ENCODE measurements around the gene PGA4. TPM values are rescaled to one million over a fixed set of nuclear protein-coding genes. Genes with fewer than 3 reads are reported as not detected.
"Not testable (repeated sequence)": the region's sequence is repeated elsewhere in the genome, so short reads cannot be mapped to it uniquely, and the experiment has no call there.

Gene PGA4
- polyA plus RNA-seq (ENCODE audit: insufficient read length in 12 of 12), result 1 to 10 TPM in 5 of 12 donors, under 1 TPM in 5, not detected in 2; 0.22 to 2.6 (median 1.2) TPM
- long read RNA-seq, donor 1, partial matches to known transcripts, result 0 of 1 reads
- long read RNA-seq, donor 1, other reads (novel, unspliced or antisense), result 0 of 1 reads
- long read RNA-seq, donor 2, result 0 reads
- long read RNA-seq, donor 3, result 0 reads
- long read RNA-seq, donor 4, result 0 reads
- long read RNA-seq, donor 5, result 0 reads
- long read RNA-seq, donor 6, result 0 reads
- long read RNA-seq, donor 7, result 0 reads
- long read RNA-seq, donor 8, result 0 reads
- long read RNA-seq, donor 9, partial matches to known transcripts, result 0 of 1 reads
- long read RNA-seq, donor 9, other reads (novel, unspliced or antisense), result 0 of 1 reads
- long read RNA-seq, donor 10, result 0 reads
- long read RNA-seq, donor 11, result 0 reads

- DNase-seq, result not testable (repeated sequence)
Measured at GRCh38 chr11:61222047-61222446, at the start of gene PGA4. Gene PGA4 (plus strand): TSS chr11:61222347. CDS start chr11:61222401, 54 bp downstream.

DNA sequence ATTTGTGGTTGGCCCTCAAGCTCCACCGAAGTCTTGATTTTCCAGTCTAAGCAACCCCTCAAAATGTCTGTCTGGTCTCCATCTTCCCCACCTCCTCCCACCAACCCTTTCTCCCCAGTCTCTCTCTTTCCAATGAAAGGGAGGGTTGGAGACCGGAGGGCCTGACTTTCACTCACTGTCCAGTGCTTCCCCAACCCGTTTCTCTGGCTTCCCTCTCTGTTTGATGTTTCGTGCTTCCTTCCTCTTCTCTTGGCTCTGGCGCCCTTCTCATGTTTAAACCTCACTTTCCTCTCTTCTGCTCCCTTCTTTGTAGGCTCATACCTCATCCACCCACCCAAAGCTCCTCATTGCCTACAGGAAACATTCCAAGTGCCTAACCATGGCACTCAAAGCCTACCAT, 49.8 kb upstream of the PGA4 start:
- DNase-seq, result no peak

DNA sequence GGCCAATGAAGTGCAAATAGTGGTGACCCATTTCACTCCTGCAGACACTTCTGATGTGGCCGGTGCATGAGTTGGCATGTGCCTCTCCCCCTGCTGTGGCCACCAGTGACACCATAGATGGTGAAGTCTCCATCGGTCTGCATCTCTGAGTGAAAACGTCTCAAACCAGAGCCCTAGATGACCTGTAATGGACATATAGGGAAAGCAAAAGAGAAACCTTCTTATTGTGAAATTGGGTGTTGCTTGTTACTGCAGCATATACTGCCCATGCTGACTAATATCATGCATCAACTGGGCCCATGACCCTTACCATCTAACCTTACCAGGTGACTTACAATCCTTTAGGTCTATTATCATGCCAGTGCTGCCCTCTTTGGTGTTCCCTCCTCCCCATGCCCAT, 49.3 kb upstream of the PGA4 start:
- no peak for DNase-seq

- DNase-seq, result no peak
Measured at GRCh38 chr11:61173456-61173855, 48.7 kb upstream of the PGA4 start.

DNA sequence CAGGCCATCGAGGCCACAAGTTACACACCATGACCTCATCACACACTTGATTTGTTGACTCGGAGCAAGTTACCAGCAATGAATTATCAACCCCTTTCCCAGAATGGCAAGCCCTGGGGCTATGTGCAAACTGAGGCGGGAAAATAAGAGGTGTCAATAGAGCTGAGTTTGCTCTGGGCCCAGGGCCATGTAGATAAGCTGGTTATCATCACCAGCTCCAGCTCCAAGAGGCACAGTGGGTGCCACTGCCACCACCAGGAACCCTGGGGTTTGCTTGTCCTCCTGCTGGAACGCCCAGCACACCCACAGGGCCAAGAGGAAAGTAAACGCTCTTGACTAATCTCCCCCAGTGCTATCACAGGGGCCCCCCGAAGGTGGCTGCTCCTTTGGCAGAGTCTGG, 47.9 kb upstream of the PGA4 start:
- DNase-seq, result no peak

DNA sequence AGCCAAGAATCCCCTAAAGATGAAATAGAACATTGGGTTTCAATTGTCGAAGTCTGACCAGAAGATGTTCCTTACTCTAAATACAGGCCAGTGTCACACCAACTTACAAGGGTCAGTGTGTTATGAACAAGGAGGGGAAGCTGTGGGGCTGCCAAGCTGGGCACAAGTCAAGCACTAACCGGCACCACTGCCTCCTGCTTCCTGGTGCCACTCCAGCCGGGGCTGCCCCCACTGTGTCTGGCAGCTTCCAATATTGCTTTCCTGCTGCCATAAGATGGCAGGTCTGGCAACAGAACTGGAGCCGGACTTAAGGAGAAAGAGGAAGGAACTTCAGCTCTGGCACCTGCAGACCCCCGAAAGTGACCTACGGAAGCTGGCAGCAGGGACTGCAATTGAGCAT, 47.2 kb upstream of the PGA4 start:
- no peak for DNase-seq

- no peak for DNase-seq
Measured at GRCh38 chr11:61176446-61176845, 45.7 kb upstream of the PGA4 start.

DNA sequence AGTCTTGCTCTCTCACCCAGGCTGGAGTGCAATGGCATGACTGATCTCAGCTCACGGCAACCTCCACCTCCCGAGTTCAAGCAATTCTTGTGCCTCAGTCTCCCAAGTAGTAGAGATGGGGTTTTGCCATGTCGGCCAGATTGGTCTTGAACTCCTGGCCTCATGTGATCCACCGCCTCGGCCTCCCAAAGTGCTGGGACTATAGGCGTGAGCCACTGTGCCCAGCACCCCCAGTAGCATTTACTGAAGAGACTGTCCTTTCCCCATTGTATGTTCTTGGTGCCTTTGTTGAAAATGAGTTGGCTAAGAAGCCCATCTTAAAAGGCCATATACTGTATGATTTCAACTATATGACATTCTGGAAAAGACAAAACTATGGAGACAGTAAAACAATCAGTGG, 41.9 kb upstream of the PGA4 start:
- DNase-seq, result not testable (repeated sequence)

GRCh38 chr11:61181489-61181888, 40.7 kb upstream of the PGA4 start:
- DNase-seq, result no peak

DNA sequence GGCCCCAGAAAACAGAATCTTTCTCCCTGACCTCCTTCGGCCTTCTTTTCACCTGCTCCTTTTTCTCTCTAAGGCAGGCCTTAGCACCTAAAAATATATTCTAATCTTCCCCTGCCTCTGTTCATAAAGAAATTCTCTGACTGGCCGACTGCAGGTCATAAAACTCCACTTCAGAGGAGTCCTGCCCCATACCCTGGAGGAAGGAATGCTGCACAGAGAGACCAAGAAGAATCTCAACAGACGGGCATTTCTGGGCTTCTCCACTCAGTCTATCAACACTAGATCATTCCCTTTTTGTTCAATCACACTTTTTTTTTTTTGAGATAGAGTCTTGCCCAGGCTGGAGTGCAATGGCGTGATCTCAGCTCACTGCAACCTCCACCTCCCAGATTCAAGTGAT, 38.5 kb upstream of the PGA4 start:
- DNase-seq, result no peak

DNA sequence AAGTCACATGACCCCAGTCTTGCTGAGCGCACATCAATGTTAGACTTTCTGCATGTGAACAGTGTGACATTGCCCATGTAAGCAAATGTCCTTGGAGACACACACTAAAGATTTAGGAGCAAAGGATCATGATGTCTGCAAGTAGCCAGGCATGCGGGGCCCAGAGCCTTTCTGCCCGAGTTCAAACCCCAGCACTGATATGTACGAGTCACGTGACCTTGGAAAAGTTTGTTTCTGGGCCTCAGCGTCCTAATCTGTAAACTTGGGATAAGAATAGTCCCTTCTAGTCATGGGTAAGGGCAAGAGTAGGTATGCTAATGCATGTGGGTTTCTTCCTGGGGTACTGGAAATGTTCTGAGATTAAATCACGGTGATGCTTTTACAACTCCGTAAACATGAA, 35.6 kb upstream of the PGA4 start:
- DNase-seq, result no peak

GRCh38 chr11:61187505-61188130, 34.5 kb upstream of the PGA4 start:
- DNase-seq, result peak; percentile 78

GRCh38 chr11:61189933-61190332, 32.2 kb upstream of the PGA4 start:
- no peak for DNase-seq

- no peak for DNase-seq
Measured at GRCh38 chr11:61193596-61193995, 28.6 kb upstream of the PGA4 start.

DNA sequence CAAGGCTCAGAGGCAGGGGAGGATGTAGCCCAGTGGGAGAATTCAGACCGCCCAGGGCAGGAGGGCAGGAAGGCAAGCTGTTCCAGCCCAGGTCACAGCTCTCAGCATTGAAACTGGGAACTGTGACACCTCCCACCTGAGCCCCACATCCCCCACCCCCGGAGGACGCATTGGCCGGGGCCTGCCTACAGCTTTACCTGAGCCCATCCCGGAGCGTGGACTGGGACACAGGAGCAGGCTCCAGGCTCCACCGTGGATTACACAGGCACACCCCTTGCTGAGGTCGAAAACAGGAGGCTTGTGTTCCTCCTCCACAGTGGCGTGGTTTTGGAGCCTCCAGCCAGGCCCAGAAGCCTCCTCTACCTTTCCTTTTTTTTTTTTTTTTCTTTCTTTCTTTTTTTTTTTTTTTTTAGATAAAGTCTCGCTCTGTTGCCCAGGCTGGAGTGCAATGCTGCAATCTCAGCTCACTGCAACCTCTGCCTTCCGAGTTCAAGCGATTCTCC, 27.9 kb upstream of the PGA4 start:
- DNase-seq, result no peak

- DNase-seq, result no peak
Measured at GRCh38 chr11:61194981-61195695, 27.0 kb upstream of the PGA4 start.

GRCh38 chr11:61195719-61196118, 26.4 kb upstream of the PGA4 start:
- DNase-seq, result no peak

GRCh38 chr11:61198361-61198760, 23.8 kb upstream of the PGA4 start:
- DNase-seq, result no peak

- no peak for DNase-seq
Measured at GRCh38 chr11:61198948-61199523, 23.1 kb upstream of the PGA4 start.

DNA sequence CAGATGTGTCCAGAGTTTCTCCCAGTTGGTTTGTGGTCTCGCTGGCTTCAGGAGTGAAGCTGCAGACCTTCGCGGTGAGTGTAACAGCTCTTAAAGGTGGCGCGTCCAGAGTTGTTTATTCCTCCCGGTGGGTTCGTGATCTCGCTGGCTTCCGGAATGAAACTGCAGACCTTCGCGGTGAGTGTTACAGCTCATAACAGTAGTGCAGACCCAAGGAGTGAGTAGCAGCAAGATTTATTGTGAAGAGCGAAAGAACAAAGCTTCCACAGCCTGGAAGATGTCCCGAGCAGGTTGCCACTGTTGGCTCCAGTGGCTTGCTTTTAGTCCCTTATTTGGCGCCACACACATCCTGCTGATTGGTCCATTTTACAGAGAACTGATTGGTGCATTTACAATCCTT, 20.7 kb upstream of the PGA4 start:
- DNase-seq, result no peak

DNA sequence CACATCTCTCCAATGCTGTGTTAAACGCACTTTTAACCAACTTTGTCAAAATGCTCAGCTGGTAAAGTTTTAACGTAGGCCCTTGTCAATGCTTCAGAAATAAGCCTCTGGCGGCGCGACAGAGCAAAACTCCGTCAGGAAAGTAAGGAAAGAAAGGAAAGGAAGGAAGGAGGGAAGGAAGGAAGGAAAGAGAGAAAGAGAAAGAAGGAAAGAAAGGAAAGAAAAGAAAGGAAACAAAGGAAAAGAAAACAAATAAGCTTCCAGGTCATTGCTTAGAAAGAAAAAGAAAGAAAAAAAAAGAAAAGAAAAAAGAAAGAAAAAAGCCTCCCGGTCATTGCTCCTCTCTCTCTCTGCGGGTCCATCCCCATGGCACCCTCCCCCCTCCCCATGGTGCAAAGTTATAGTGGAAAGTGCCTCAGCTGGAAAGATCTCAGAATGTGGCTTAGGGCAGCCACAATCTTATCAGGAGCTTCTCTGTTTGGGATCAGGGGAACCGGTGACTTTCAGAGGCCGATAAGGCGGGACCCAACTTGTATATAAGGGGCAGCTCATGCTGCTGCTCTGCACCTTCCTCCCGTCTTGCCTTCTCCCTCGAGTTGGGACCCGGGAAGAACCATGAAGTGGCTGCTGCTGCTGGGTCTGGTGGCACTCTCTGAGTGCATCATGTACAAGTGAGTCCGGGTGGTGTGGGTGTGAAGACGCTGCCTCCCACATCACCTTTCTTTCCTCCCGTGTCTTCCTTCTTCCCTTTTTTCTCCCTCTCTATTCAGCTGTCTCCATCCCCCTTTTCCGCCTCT, 19.0 kb upstream of the PGA4 start, which contains the start of gene PGA3:
Gene PGA3 (plus strand): TSS at position 566 of the 797 bp plus-strand sequence. CDS start 50 bp downstream, at position 616.
- not testable (repeated sequence) for DNase-seq
